Measurements from ENCODE around the gene CASP4. TPM values are rescaled to one million over a fixed set of nuclear protein-coding genes. Genes with fewer than 3 reads are reported as not detected.
"Not testable (repeated sequence)": the region's sequence is repeated elsewhere in the genome, so short reads cannot be mapped to it uniquely, and the experiment has no call there.

The CASP4 gene
- polyA plus RNA-seq, 3 donors from 2014 or later: 141 to 184 (median 142) TPM

- Mint-ChIP-seq H3K9me3 (peaks cover 3 to 36% (median 17%) of the 10 kb centered on the region in 6 donors), H3K27me3 (ENCODE audit: low read depth in 3 of 3) (peaks cover 0 to 2% (median 2%) of the 10 kb centered on the region in 3 donors), H3K36me3 (peaks cover 0 to 12% (median 10%) of the 10 kb centered on the region in 3 donors), H3K27ac (no peak overlapping the region), H3K4me1 (peaks cover 4 to 7% of the 10 kb centered on the region in 2 donors), H3K4me3 (no peak overlapping the region)
- DNase-seq: no peak
These were observed 5.2 kb upstream of the CASP4 start for GRCh38 chr11:104973616-104974015.

GRCh38 chr11:104972924-104973323, 4.5 kb upstream of the CASP4 start:
- not testable (repeated sequence) for DNase-seq; H3K4me3 Mint-ChIP-seq; H3K27me3 Mint-ChIP-seq (ENCODE audit: low read depth in 3 of 3); H3K27ac Mint-ChIP-seq
- Mint-ChIP-seq H3K4me1 (peaks cover 11% of the 10 kb centered on the region in 2 donors), H3K9me3 (peaks cover 3 to 36% (median 17%) of the 10 kb centered on the region in 6 donors), H3K36me3 (peaks cover 0 to 12% (median 10%) of the 10 kb centered on the region in 3 donors)

GRCh38 chr11:104970756-104971155, 2.4 kb upstream of the CASP4 start:
- Mint-ChIP-seq H3K9me3 (peaks cover 3 to 36% (median 17%) of the 10 kb centered on the region in 6 donors), H3K27ac (peak overlapping the region in 4 of 6 donors; percentile 7 to 98 (median 58)), H3K4me1 (peaks cover 31 to 33% of the 10 kb centered on the region in 2 donors), H3K36me3 (peaks cover 4 to 14% (median 14%) of the 10 kb centered on the region in 3 donors), H3K4me3 (no peak overlapping the region), H3K27me3 (ENCODE audit: low read depth in 3 of 3) (peaks cover 0 to 2% (median 2%) of the 10 kb centered on the region in 3 donors)
- no peak for DNase-seq

GRCh38 chr11:104968856-104969776, 742 bp upstream of the CASP4 start:
- Mint-ChIP-seq H3K9me3 (peaks cover 3 to 25% (median 15%) of the 10 kb centered on the region in 6 donors), H3K4me1 (peaks cover 41 to 49% of the 10 kb centered on the region in 2 donors), H3K36me3 (peaks cover 13 to 20% (median 20%) of the 10 kb centered on the region in 3 donors), H3K27me3 (ENCODE audit: low read depth in 3 of 3) (peaks cover 0 to 2% (median 2%) of the 10 kb centered on the region in 3 donors), H3K4me3 (peak overlapping the region; percentile 90 to 98 (median 97)), H3K27ac (peak overlapping the region; percentile 94 to 99 (median 97))
- no peak for DNase-seq

- Mint-ChIP-seq H3K9me3 (peaks cover 3 to 11% (median 5%) of the 10 kb centered on the region in 6 donors), H3K4me1 (peaks cover 53 to 63% of the 10 kb centered on the region in 2 donors), H3K36me3 (peaks cover 13 to 20% (median 15%) of the 10 kb centered on the region in 3 donors), H3K27me3 (ENCODE audit: low read depth in 3 of 3) (no peaks in the 10 kb centered on the region), H3K27ac (peak overlapping the region; percentile 94 to 99 (median 97)), H3K4me3 (peak overlapping the region; percentile 90 to 98 (median 97))
- peak in 1 of 3 donors; percentile 8 for DNase-seq
These were observed 630 bp downstream of the CASP4 start for GRCh38 chr11:104967534-104968354.

- Mint-ChIP-seq H3K9me3 (peaks cover 0 to 3% (median 0%) of the 10 kb centered on the region in 6 donors), H3K4me1 (peaks cover 71 to 83% of the 10 kb centered on the region in 2 donors), H3K27ac (peak overlapping the region in 5 of 6 donors; percentile 8 to 99 (median 57)), H3K36me3 (peaks cover 16 to 25% (median 23%) of the 10 kb centered on the region in 3 donors), H3K4me3 (peak overlapping the region; percentile 90 to 98 (median 97)), H3K27me3 (ENCODE audit: low read depth in 3 of 3) (no peaks in the 10 kb centered on the region)
- no peak for DNase-seq
These were observed 2.6 kb downstream of the CASP4 start for GRCh38 chr11:104965735-104966134.

- H3K36me3 Mint-ChIP-seq: peaks cover 16 to 25% (median 23%) of the 10 kb centered on the region in 3 donors
- peaks cover 82 to 98% of the 10 kb centered on the region in 2 donors for H3K4me1 Mint-ChIP-seq
- peak overlapping the region in 2 of 5 donors; percentile 3 to 48 for H3K4me3 Mint-ChIP-seq
- peaks cover 0 to 1% (median 0%) of the 10 kb centered on the region in 3 donors for H3K27me3 Mint-ChIP-seq (ENCODE audit: low read depth in 3 of 3)
- H3K27ac Mint-ChIP-seq: no peak overlapping the region
- no peak for DNase-seq
- no peaks in the 10 kb centered on the region for H3K9me3 Mint-ChIP-seq
These were observed 4.1 kb downstream of the CASP4 start for GRCh38 chr11:104964247-104964646.

- Mint-ChIP-seq H3K4me1 (peaks cover 87 to 100% of the 10 kb centered on the region in 2 donors), H3K36me3 (peaks cover 16 to 26% (median 25%) of the 10 kb centered on the region in 3 donors), H3K4me3 (peak overlapping the region in 2 of 5 donors; percentile 18 to 57), H3K9me3 (no peaks in the 10 kb centered on the region), H3K27ac (peak overlapping the region in 4 of 6 donors; percentile 29 to 82 (median 59)), H3K27me3 (ENCODE audit: low read depth in 3 of 3) (peaks cover 0 to 1% (median 0%) of the 10 kb centered on the region in 3 donors)
- DNase-seq: no peak
These were observed 5.5 kb downstream of the CASP4 start for GRCh38 chr11:104962852-104963251.

- Mint-ChIP-seq H3K27me3 (ENCODE audit: low read depth in 3 of 3) (peaks cover 0 to 1% (median 0%) of the 10 kb centered on the region in 3 donors), H3K4me3 (peak overlapping the region in 3 of 5 donors; percentile 36 to 56 (median 50)), H3K27ac (no peak overlapping the region), H3K36me3 (peaks cover 10 to 36% (median 17%) of the 10 kb centered on the region in 3 donors), H3K4me1 (peaks cover 85 to 97% of the 10 kb centered on the region in 2 donors), H3K9me3 (no peaks in the 10 kb centered on the region)
- DNase-seq: no peak
These were observed 11.1 kb downstream of the CASP4 start for GRCh38 chr11:104957280-104957679.

GRCh38 chr11:104956528-104956927, 11.8 kb downstream of the CASP4 start:
- Mint-ChIP-seq H3K27me3 (ENCODE audit: low read depth in 3 of 3) (peaks cover 0 to 1% (median 0%) of the 10 kb centered on the region in 3 donors), H3K36me3 (peaks cover 11 to 33% (median 15%) of the 10 kb centered on the region in 3 donors), H3K4me1 (peaks cover 78 to 90% of the 10 kb centered on the region in 2 donors), H3K27ac (peak overlapping the region in 2 of 6 donors; percentile 24 to 37), H3K4me3 (peak overlapping the region in 4 of 5 donors; percentile 8 to 54 (median 34)), H3K9me3 (no peaks in the 10 kb centered on the region)
- DNase-seq: no peak

GRCh38 chr11:104946907-104947306, 21.5 kb downstream of the CASP4 start:
- Mint-ChIP-seq H3K36me3 (peaks cover 54 to 87% (median 62%) of the 10 kb centered on the region in 3 donors), H3K9me3 (no peaks in the 10 kb centered on the region), H3K27ac (peak overlapping the region in 3 of 6 donors; percentile 28 to 77 (median 74)), H3K27me3 (ENCODE audit: low read depth in 3 of 3) (peaks cover 0 to 2% (median 0%) of the 10 kb centered on the region in 3 donors), H3K4me1 (peaks cover 22 to 40% of the 10 kb centered on the region in 2 donors), H3K4me3 (no peak overlapping the region)
- DNase-seq: peak; percentile 31 to 43 (median 34)

- H3K4me1 Mint-ChIP-seq: peaks cover 22 to 48% of the 10 kb centered on the region in 2 donors
- peak overlapping the region in 5 of 6 donors; percentile 51 to 87 (median 70) for H3K27ac Mint-ChIP-seq
- H3K9me3 Mint-ChIP-seq: no peaks in the 10 kb centered on the region
- peaks cover 46 to 64% (median 47%) of the 10 kb centered on the region in 3 donors for H3K36me3 Mint-ChIP-seq
- H3K27me3 Mint-ChIP-seq (ENCODE audit: low read depth in 3 of 3): peaks cover 0 to 2% (median 0%) of the 10 kb centered on the region in 3 donors
- DNase-seq: no peak
- H3K4me3 Mint-ChIP-seq: no peak overlapping the region
These were observed 24.3 kb downstream of the CASP4 start for GRCh38 chr11:104944076-104944475.

- H3K36me3 Mint-ChIP-seq: peaks cover 42 to 59% (median 42%) of the 10 kb centered on the region in 3 donors
- no peak for DNase-seq
- H3K9me3 Mint-ChIP-seq: no peaks in the 10 kb centered on the region
- H3K27ac Mint-ChIP-seq: peak overlapping the region in 5 of 6 donors; percentile 9 to 73 (median 47)
- H3K27me3 Mint-ChIP-seq (ENCODE audit: low read depth in 3 of 3): peaks cover 0 to 2% (median 0%) of the 10 kb centered on the region in 3 donors
- H3K4me1 Mint-ChIP-seq: peaks cover 20 to 48% of the 10 kb centered on the region in 2 donors
- H3K4me3 Mint-ChIP-seq: no peak overlapping the region
These were observed 24.8 kb downstream of the CASP4 start for GRCh38 chr11:104943561-104943960.
